ENCODE data around the gene RAPH1.

The RAPH1 gene

GRCh38 chr2:203394519-203395227, 140.4 kb downstream of the RAPH1 start:
- no peak for TF ChIP-seq GATA3 (IDR thresholded peaks at IDR 0.05; ENCODE audit: low read depth, low read length)

- TF ChIP-seq GATA3 (IDR thresholded peaks at IDR 0.05; ENCODE audit: low read depth, low read length) (no peak), GATA2 (IDR thresholded peaks at IDR 0.05; ENCODE audit: low read depth, low read length) (no peak)
Measured at GRCh38 chr2:203383038-203383437, 152.1 kb downstream of the RAPH1 start.

DNA sequence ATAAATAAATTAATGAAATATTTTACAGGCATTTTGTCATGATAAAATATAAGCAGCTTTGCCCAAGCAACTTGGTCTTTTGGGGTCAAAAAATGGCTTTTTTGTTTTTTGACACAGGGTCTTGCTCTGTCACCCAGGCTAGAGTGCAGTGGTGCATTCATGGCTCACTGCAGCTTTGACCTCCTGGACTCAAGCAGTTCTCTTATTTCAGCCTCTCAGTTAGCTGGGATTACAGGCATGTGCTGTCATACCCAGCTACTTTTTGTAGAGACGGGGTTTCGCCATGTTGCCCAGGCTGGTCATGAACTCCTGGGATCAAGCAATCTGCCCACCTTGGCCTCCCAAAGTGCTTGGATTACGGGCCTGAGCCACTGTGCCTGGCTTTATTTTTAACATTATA, 155.9 kb downstream of the RAPH1 start:
- TF ChIP-seq GATA2 (IDR thresholded peaks at IDR 0.05; ENCODE audit: low read depth, low read length) (no peak), GATA3 (IDR thresholded peaks at IDR 0.05; ENCODE audit: low read depth, low read length) (no peak)

DNA sequence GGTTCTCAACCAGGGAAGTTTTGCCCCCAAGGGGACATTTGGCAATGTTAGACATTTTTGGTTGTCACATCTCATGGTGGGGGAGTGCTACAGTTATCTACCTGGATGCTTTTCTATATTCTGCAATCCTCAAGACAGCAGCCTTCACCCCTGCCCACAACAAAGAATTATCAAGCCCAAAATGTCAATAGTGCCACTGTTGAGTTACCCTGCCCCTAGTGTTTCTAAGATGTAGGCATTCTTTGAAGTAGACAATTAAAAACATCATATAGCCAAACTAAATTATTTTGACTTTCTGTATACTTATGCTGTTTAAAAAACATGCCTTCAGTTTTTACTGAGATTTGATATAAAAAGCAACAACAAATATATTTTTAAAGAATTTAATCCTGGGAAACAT, 158.9 kb downstream of the RAPH1 start:
- no peak for TF ChIP-seq GATA2 (IDR thresholded peaks at IDR 0.05; ENCODE audit: low read depth, low read length)
- TF ChIP-seq GATA3 (IDR thresholded peaks at IDR 0.05; ENCODE audit: low read depth, low read length), result no peak

DNA sequence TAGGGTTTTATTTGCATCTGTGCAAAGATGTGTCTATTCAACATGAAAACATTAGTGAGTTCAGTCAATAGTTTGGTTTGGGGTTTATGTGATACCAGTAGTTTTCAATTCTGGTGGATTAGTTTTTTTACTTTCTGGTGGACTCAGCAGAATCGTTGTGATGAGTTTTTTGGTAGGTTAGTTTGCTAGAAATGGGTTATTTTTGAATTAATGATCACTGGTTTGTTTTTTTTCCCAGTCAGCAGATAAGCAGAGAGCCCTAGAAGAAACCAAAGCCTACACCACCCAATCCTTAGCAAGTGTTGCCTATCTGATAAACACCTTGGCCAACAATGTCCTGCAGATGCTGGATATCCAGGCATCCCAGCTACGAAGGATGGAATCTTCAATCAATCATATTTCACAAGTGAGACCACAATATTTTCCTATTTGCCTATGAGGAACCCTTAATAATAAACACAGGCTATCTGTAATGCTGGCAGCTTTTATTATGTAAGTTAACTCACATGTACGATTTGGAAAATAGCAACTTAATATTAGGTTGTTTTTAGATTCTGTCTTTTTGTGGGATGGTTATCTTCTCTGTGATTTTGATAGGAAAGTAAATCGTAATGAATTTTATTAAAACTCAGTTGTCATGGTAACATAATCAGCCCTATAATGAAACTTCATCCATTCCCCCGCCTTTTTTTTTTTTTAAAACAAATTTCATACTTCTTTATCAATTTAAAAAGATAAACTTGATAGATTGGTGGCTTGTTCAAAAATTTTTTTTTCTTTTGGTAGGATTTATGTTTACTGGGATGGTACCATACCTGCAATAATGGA, 168.2 kb downstream of the RAPH1 start:
- TF ChIP-seq GATA3 (IDR thresholded peaks at IDR 0.05; ENCODE audit: low read depth, low read length) (no peak), GATA2 (IDR thresholded peaks at IDR 0.05; ENCODE audit: low read depth, low read length) (no peak)

DNA sequence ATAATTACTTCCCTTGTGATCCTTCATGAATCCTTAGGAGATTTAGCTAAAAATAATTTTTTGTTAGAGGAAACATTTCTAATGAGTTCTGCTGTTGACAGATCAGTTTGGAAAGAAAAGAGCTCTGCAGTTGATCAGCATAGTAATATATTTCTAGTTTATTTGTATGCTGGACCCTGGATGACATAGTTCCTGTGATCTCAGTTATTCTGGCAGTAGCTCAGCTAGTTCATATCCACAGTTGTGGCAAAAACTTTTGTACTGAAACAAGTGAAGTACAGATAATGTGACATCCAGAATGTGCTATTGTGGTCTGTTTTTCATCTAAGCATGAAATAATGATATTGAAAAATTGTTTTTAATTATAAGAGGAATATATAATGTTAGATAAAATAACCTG, 173.2 kb downstream of the RAPH1 start:
- TF ChIP-seq GATA2 (IDR thresholded peaks at IDR 0.05; ENCODE audit: low read depth, low read length), result no peak
- TF ChIP-seq GATA3 (IDR thresholded peaks at IDR 0.05; ENCODE audit: low read depth, low read length), result no peak

DNA sequence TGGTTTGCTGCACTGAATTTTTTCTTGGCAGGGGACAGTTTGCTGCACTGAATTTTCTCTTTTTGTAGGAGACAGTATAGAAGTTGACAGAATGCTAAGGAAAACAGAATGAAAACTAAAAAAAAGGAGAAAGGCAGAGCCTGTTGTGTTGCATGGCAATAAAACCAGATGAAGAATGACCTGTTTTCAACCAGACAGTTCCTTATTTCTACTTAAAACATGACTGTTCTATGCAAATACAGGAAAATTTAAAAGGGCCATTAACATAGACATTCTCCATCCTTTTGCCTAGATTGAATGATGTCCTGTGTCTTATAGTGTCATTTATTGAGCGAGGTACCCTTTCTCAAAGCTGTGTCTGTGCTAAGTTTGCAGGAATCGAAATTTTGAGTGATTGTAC, 173.6 kb downstream of the RAPH1 start:
- TF ChIP-seq GATA2 (IDR thresholded peaks at IDR 0.05; ENCODE audit: low read depth, low read length) (no peak), GATA3 (IDR thresholded peaks at IDR 0.05; ENCODE audit: low read depth, low read length) (no peak)

- TF ChIP-seq GATA2 (IDR thresholded peaks at IDR 0.05; ENCODE audit: low read depth, low read length), result no peak
- TF ChIP-seq GATA3 (IDR thresholded peaks at IDR 0.05; ENCODE audit: low read depth, low read length), result no peak
Measured at GRCh38 chr2:203360833-203361430, 174.2 kb downstream of the RAPH1 start.

DNA sequence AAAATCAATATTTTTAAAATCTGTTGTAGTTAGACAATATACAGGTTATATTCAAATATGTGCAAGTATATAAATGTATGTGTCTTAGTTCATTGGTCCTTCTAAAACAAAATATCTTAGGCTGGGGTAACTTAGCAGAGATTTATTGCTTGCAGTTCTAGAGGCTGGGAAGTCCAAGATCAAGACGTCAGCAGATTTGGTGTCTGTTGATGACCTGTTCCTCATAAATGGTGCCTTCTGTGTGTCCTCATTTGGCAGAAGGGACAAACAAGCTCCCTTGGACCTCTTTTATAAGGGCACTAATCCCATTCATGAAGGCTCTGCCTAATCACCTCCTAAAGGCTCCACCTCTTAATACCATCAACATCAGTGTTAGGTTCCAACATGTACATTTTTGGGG, 175.7 kb downstream of the RAPH1 start:
- TF ChIP-seq GATA3 (IDR thresholded peaks at IDR 0.05; ENCODE audit: low read depth, low read length) (no peak), GATA2 (IDR thresholded peaks at IDR 0.05; ENCODE audit: low read depth, low read length) (no peak)

GRCh38 chr2:203354966-203355365, 180.1 kb downstream of the RAPH1 start:
- TF ChIP-seq GATA3 (IDR thresholded peaks at IDR 0.05; ENCODE audit: low read depth, low read length), result no peak
- no peak for TF ChIP-seq GATA2 (IDR thresholded peaks at IDR 0.05; ENCODE audit: low read depth, low read length)

- no peak for TF ChIP-seq GATA2 (IDR thresholded peaks at IDR 0.05; ENCODE audit: low read depth, low read length)
- TF ChIP-seq GATA3 (IDR thresholded peaks at IDR 0.05; ENCODE audit: low read depth, low read length), result no peak
Measured at GRCh38 chr2:203352604-203353255, 182.4 kb downstream of the RAPH1 start.

DNA sequence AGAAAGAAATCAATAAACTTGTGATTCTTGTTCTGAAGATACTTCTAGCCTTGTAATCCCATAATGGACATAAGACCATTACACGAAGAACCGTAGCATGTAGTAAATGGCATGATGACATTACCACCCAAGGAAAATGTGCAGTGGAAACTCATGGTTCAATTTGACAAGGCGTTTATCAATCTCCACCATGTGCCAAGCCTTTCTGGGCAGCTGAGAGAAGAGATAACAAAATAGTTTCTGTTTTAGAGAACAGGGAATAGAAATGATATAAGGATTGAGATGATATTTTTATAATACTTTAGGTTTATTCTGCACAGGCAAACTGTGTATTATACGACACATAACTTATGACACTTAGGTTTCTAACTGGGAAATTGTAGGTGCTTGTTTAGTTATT, 187.7 kb downstream of the RAPH1 start:
- TF ChIP-seq GATA2 (IDR thresholded peaks at IDR 0.05; ENCODE audit: low read depth, low read length), result no peak
- no peak for TF ChIP-seq GATA3 (IDR thresholded peaks at IDR 0.05; ENCODE audit: low read depth, low read length)

GRCh38 chr2:203346612-203347011, 188.5 kb downstream of the RAPH1 start:
- TF ChIP-seq GATA2 (IDR thresholded peaks at IDR 0.05; ENCODE audit: low read depth, low read length) (no peak), GATA3 (IDR thresholded peaks at IDR 0.05; ENCODE audit: low read depth, low read length) (no peak)

DNA sequence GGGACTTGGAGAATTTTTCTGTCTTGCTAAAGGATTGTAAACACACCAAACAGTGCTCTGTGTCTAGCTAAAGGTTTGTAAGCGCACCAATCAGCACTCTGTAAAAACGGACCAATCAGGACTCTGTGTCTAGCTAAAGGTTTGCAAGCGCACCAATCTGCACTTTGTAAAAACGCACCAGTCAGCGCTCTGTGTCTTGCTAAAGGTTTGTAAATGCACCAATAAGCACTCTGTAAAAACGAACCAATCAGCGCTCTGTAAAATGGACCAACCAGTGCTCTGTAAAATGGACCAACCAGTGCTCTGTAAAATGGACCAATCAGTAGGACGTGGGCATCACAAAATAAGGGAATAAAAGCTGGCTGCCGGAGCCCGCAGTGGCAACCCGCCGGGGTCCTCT, 190.4 kb downstream of the RAPH1 start:
- TF ChIP-seq GATA2 (IDR thresholded peaks at IDR 0.05; ENCODE audit: low read depth, low read length) (no peak), GATA3 (IDR thresholded peaks at IDR 0.05; ENCODE audit: low read depth, low read length) (no peak)
